ENCODE measurements around the gene GPATCH2L.

GPATCH2L gene

DNA sequence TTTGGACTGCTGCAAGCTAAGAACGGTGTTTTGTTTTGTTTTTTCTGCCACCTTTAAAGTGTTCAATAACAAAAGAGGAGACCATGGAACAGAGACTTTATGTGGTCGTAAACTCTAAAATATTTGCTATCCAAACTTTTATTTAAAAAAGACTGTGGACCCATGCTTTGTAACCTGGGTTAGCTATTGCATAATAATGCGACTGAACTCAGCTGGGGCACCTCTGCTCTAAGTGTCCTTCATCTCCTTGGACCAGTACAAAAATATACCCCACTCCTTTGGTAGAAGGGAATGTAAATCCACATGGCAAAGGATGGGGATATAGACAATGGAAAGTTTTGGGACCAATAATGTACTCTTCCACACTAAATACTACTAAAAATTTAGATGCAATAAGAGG, 65.5 kb downstream of the GPATCH2L start:
- no peak for TF ChIP-seq ZFX (IDR thresholded peaks at IDR 0.05; ENCODE audit: borderline replicate concordance)
- TF ChIP-seq, protein P1, sequence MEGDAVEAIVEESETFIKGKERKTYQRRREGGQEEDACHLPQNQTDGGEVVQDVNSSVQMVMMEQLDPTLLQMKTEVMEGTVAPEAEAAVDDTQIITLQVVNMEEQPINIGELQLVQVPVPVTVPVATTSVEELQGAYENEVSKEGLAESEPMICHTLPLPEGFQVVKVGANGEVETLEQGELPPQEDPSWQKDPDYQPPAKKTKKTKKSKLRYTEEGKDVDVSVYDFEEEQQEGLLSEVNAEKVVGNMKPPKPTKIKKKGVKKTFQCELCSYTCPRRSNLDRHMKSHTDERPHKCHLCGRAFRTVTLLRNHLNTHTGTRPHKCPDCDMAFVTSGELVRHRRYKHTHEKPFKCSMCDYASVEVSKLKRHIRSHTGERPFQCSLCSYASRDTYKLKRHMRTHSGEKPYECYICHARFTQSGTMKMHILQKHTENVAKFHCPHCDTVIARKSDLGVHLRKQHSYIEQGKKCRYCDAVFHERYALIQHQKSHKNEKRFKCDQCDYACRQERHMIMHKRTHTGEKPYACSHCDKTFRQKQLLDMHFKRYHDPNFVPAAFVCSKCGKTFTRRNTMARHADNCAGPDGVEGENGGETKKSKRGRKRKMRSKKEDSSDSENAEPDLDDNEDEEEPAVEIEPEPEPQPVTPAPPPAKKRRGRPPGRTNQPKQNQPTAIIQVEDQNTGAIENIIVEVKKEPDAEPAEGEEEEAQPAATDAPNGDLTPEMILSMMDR (IDR thresholded peaks at IDR 0.05): no peak
- no peak overlapping the region for H3K27ac ChIP-seq

DNA sequence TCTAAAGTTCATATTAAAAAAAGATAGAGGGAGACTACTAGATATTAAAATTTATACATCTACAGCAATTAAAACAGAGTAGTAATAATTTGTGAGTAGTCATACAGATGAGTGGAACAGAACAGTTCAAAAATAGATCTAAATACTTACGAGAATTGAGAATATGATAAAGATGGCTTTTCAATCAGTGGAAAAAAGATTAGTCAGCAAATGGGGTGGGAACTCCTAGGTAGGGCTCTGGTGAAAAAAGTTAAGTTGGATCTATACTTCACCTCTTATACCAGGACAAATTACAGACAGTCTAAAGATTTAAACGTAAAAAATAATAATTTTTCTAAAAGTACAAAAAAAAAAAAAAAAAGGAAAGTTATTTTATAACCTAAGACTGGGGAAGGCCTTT, 66.9 kb downstream of the GPATCH2L start:
- no peak for TF ChIP-seq ZFX (IDR thresholded peaks at IDR 0.05; ENCODE audit: borderline replicate concordance)
- TF ChIP-seq, protein P1 (IDR thresholded peaks at IDR 0.05): no peak
- no peak overlapping the region for H3K27ac ChIP-seq

DNA sequence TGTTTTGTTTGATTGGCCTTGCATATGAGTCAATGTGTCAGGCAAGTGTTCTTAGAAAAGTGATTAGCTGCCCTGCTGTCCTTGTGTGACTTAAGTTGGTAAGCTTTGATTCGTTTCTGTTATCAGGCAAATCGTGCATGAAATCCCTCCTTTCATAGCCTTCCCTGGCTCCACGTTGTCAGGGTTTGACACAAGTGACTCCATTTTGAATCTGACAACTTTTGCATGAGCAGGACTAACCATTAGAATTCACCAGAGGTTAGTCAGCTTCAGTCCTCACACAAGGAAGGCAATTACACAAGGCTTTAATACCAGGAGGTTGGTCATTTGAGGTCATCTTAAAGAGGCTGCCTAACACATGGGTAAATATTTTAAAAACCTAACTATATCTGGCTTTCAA, 68.2 kb downstream of the GPATCH2L start:
- H3K27ac ChIP-seq: no peak overlapping the region
- no peak for TF ChIP-seq ZFX (IDR thresholded peaks at IDR 0.05; ENCODE audit: borderline replicate concordance)
- TF ChIP-seq, protein P1 (IDR thresholded peaks at IDR 0.05): no peak

DNA sequence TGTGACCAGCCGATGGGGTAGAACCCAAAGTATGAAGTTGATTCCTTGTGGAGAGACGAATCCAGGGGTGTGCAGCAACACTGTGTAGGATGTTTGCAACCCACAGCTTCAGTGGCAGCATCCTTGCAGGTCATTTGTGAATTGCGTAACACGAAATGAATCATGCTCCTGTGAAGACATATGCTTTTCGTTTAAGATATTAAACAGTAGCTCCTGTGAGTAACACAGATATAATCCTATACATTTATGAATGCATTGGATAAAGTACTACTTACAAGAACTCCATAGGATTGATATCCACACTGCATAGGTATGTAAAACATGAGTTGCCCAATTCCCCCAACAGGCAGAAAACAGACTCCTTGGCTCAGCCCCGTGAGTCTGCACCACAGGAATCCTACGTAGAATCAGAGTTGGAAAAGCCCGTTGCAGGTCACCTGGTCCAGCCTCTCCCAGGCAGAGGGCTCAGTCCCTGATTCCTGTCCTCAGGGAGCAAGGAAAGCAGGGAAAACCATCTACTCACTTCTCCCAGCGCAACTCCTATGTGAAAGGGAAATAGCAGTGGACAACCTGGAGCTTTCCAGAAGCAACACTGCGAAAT, 75.8 kb downstream of the GPATCH2L start:
- TF ChIP-seq, protein P1 (IDR thresholded peaks at IDR 0.05): no peak
- H3K27ac ChIP-seq: no peak overlapping the region

DNA sequence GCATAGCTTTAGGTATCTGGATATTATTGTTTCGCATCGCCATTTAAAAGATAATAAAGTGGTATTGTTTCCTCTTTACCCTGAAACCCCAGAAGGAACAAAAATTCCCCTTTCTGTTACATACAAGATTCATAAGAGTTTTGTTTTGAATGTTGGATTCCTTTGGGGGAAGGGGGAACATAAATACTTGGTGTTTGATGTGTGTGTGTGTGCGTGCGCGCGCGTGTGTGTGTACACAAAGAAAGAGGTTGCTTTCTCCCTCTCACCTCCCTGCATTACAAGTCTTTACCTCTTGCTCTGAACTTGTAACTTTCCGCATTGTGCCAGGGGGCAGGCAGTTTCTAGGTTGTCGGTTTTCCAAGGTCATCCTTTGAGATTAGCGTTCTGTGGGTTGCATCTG, 76.4 kb downstream of the GPATCH2L start:
- TF ChIP-seq, protein P1 (IDR thresholded peaks at IDR 0.05): no peak
- TF ChIP-seq ZFX (IDR thresholded peaks at IDR 0.05; ENCODE audit: borderline replicate concordance): no peak
- H3K27ac ChIP-seq: no peak overlapping the region

DNA sequence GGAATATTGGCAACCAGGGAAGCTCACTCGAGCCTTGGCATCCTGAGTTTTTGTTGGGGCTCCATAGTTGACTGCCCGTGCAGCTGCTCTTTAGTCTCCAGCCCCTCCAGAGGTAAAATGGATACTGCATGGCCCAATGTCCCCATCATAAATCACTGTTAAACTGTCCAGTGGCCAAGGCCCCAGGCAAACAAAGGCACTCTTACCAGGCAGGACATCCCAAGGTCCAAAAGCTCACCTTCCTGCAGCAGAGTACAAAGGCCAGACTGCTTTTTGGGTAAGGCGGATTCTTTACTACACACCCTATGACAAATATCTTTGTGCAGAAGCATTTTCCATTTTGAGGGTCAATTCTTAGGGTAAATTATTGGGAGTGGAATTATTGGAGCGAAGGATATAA, 81.1 kb downstream of the GPATCH2L start:
- no peak overlapping the region for H3K27ac ChIP-seq
- no peak for TF ChIP-seq ZFX (IDR thresholded peaks at IDR 0.05; ENCODE audit: borderline replicate concordance)
- TF ChIP-seq, protein P1 (IDR thresholded peaks at IDR 0.05): no peak

DNA sequence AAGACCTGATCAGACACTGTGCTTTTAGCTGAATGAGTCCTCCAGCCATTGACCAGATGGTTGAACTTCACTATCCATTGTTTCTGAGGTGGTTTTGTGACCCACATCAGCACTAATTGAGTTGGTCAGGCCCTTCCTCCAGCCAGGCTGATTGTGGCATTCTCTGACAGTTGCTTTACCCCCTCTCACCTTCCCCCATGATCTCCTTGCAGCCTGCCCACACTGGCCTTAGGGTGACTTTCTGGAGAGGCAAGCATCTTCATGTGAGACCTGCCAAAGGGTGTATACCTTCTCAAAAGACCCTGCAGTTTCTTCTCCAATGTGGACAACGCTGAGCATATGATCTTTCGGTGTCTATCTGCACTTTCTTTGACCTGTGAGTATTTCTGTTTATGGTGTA, 83.9 kb downstream of the GPATCH2L start:
- TF ChIP-seq, protein P1 (IDR thresholded peaks at IDR 0.05): no peak
- no peak for TF ChIP-seq ZFX (IDR thresholded peaks at IDR 0.05; ENCODE audit: borderline replicate concordance)
- no peak overlapping the region for H3K27ac ChIP-seq
